ENCODE results near the gene CLDND1.

CLDND1 gene

DNA sequence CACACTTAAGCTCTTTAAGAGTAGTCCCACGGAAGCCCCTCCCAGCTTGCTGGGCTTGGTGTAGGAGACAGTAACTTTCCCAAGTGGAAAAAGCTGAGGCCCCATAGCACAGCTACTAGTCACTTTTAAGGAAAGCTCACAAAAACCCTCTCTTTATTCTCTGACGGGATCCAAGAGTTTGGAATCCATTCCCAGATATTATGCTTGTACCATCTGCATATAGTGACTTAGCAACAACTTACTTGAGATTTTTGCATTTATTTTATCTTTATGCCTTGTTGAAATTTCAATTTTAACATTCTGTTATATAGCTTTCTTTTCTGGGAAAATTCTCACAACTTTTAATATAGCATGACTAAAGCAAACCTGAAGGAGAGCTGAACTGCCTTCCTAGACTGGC lies 28.5 kb upstream of the CLDND1 start:
- no peak for DNase-seq

DNA sequence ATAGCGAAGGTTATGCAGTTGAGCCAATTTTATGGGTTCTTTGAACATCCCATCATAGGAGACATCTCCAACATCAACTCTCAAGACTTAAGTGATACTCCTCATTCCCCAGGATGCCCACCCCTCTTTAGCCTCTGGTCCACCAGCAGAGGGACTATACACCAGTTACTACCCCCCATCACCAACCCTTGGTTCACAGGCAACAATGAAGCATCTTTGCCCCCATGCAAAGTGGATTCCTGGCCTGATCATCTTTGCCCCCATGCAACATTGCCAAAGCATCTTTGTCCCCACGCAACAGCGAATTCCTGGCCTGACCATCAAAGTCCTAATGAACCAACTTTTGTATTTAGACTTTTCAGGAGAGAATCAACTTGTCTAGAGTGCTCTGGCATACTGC lies 28.1 kb upstream of the CLDND1 start:
- no peak for DNase-seq

DNA sequence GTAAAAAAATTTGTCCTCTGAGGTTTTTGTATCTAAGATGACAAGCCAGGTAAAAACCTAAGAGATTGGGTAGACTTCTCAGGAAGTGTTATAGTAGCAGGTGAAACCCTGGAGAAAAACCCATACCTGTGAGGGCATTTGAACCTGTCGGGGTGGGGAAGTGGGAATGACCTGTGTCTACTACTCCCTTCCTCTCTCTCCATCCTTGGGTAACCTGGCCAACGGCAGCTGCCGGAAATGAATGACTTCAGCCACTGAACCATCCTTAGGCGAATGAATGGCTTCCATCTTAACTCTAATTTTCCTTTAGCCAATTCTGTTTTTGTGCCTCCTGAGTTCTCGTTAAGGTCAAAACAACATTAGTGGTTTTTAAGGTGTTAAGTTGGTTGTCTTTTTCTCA lies 25.8 kb upstream of the CLDND1 start:
- no peak for DNase-seq

DNA sequence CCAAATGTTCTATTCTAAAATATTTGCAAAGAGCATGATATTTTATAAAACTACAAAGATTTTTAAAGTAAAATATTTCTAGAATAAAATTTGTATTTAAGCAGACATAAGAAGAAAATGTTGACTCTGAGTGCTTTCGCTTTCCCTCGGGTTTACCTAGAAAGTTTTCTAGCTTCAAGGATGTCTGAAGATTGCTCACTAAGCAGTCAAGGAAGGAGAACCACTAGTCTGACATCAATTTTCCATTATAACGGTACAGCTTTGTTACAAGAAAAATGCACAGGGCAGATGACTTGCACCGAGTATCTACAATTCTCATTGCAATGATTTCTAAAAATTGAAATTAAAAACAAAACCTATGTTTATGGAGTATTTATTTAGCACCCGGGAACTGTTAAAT lies 23.2 kb upstream of the CLDND1 start:
- no peak for DNase-seq

DNA sequence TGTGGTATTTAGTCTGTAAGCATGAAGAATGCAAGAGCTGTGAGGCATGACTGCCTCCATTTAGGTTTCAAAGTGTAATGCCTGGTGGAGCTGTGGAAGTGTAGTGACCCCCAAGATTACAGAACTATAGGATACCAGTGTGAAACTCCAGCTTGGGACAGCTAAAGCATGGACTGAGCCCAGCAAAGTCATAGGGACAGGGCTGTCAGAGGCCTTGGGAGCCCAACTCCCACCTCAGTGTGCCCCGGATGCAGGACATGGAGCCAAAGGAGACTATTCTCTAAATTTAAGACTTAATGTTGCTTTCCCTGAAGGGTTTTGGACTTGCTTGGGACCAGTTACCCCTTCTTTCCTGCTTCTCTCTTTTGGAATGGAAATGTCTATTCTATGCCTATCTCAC lies 19.9 kb upstream of the CLDND1 start:
- no peak for DNase-seq

DNA sequence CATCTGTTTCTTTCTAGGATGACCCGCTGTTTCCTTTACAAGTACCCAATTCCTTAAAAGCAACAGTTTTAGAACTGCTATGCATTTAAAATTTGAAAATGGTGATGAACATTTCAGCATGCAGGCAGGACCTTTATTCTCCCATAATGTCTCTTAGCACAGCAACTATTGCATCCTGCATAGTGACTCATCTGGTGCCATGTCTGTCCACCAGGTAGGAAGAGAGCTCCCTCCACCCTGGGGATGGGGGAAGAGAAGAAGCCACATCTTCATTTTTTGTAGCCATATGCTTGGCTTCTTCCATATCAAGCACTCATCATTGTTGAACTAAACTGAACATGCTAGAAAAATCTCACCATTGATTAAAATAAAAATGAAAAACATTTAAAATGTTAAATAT lies 19.0 kb upstream of the CLDND1 start:
- DNase-seq = no peak

DNA sequence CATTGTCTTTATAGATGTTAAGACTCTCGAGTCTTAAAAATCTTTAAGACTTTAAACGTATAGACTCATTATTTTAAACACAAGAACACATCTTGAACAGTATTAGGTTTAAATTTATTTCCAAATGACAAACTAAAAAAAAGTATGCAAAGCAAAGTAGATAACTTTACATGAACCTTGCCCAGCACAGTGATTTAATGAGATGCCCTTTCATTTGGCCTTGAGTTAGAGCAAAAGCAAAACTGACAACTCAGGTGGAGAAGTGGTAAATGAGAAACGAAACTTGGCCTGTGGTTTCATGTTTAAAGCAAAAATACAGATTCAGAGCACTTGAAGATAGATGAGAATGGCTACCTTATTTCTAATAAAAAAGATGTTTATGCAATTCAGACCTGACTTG lies 17.6 kb upstream of the CLDND1 start:
- no peak for DNase-seq

DNA sequence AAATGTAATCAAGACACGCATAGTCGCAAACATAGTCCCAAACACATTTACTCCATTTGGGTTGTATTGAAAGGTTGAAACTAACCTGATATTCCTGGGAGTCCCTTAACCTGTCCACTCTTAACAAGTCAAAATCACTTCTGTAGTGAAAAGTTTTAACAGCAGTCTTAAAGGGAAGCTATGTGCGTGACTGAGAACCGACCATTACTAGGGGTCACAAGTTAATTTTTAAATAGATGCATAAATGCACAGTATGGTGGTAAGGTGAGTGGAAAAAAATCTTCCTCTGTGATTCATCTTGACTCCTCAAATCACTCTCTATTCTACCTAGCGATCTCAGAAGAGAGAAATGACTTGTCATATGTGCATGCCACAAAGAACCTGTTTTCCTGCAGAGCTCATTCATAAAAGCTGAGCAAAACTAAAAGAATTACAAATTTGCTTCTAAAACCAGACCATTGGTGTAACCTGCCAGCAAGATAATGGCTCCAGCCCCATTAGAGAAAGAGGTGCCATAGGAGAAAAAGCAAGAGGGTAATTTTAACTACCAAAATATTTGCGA lies 13.8 kb upstream of the CLDND1 start:
- DNase-seq = no peak

DNA sequence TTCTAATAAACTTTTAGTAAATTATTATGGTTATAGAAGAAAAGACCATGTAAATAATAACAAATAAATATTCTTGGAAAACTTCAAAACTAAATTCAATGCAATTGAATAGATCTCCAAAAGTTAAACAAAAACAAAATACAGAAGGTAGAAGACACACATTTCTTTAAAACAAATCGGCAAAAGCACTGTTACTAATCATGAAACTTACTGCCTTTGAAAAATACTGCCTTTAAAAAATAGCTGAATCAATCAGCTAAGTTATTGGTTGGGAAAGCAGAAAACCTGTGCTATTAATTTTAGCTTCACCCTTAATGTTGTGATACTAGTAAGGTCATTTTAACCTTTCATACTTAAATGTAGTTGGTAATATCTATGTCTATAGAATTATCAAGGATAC lies 12.0 kb upstream of the CLDND1 start:
- DNase-seq = no peak

DNA sequence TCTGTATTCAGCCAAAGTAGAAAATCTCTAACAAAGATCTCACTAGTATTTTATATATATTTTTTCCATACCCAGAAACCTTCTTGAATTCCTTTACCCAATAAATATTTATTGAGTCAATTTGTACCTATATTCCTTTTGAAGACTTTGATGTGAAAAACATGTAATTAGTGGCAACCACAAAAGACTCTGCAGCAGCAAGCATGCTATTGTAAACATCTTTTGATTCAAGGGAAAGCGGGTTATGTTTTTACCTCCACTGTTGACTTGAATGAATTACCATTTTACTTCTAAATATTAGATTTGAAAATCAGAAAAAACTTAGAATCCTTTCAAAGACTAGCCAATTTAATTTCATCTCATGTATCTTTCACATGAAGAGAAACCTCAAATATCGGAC lies 11.5 kb upstream of the CLDND1 start:
- DNase-seq = no peak

DNA sequence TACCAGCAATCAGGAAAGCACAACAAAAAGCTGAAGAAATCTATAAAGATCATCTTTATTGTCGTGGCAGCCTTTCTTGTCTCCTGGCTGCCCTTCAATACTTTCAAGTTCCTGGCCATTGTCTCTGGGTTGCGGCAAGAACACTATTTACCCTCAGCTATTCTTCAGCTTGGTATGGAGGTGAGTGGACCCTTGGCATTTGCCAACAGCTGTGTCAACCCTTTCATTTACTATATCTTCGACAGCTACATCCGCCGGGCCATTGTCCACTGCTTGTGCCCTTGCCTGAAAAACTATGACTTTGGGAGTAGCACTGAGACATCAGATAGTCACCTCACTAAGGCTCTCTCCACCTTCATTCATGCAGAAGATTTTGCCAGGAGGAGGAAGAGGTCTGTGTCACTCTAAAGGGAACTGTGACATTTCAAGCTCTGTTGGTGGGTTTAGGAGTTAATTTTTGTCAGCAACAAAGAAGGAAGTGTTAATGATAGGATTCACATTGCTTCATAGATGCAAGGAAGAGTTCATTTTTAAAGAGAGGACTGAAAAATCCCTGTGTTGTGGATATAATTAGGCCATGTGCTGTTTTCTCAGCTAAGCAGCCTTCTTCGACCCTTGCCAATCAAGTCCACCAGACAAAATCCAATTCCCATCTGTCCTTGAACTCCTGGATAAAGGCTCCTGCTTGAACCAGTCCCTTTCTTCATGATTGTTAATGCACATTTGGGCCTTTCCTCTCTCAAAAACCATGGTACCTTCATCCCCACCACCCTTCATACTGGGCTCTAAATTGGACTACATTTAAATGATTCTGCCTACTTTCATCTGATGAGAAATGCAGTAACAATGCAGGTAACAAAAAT lies 10.2 kb upstream of the CLDND1 start:
- DNase-seq = no peak

DNA sequence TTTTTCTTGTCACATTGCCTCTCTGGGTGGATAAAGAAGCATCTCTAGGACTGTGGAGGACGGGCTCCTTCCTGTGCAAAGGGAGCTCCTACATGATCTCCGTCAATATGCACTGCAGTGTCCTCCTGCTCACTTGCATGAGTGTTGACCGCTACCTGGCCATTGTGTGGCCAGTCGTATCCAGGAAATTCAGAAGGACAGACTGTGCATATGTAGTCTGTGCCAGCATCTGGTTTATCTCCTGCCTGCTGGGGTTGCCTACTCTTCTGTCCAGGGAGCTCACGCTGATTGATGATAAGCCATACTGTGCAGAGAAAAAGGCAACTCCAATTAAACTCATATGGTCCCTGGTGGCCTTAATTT lies 9.6 kb upstream of the CLDND1 start:
- no peak for DNase-seq

DNA sequence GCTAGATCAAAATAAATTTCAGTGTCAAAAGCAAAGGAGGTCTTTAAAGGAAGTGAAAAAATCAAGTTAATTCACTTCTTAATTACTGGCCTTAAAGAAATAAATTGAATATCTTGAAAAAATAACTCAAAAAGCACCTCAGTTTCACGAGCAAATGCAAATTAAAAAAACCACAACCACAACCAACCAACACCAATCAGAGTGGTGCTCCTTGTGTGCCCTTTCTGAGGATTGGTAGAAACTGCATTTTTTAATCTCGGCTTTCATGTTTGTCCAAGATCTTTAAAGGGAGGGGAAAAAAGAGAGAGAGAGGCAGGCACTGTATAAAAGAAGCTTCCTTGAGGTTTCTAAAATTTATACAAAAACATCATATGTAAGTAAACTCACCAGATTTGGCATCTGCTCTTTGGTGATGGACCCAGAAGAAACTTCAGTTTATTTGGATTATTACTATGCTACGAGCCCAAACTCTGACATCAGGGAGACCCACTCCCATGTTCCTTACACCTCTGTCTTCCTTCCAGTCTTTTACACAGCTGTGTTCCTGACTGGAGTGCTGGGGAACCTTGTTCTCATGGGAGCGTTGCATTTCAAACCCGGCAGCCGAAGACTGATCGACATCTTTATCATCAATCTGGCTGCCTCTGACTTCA lies 9.0 kb upstream of the CLDND1 start, which contains the start of gene GPR15:
Gene GPR15, plus strand, starts transcription at position 357 of the 653 bp plus-strand sequence. Its CDS starts 56 bp downstream, at position 413.
- no peak for DNase-seq

DNA sequence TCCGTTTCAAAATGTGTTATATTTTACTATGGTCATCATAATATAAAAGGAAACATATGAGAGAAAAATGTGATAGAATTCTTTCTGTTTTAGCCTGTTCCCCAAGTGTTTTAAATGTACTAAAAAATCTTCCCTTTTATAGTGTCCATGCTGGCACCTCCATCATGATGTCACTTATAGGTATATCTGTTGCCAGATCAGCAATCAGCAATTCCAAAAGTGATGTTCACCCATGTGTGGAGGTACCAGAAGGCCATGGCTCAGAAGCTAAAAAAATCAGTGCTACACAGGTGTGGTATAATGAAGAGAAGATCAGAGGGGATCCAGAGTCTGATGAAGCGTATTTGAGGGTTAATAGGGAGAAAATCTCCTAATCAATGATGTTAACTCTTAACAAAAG lies 8.0 kb upstream of the CLDND1 start:
- DNase-seq = no peak

DNA sequence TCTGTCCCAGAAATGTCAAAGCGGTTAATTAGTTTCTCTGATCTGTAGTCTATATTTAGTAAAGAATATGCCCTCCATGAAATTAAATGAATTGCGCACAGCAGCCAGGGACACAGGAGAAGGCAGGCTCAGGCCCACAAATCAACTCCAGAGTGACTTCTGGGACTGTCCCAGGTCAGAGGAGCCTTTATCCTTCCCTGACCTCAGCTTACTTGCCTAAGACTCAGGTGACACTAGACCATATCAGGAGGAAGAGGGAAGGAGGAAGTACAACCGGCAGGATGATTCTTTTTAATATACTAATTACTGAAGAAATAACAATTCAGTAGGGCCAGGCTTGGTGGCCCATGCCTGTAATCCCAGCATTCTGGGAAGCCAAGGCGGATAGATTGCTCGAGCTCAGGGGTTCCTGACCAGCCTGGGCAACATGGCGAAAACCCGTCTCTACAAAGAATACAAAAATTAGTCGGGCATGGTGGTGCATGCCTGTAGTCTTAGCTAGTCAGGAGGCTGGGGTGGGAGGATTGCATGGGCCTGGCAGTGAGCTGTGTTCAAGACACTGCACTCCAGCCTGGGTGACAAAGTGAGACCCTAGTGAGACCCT lies 7.3 kb upstream of the CLDND1 start:
- DNase-seq = no peak

DNA sequence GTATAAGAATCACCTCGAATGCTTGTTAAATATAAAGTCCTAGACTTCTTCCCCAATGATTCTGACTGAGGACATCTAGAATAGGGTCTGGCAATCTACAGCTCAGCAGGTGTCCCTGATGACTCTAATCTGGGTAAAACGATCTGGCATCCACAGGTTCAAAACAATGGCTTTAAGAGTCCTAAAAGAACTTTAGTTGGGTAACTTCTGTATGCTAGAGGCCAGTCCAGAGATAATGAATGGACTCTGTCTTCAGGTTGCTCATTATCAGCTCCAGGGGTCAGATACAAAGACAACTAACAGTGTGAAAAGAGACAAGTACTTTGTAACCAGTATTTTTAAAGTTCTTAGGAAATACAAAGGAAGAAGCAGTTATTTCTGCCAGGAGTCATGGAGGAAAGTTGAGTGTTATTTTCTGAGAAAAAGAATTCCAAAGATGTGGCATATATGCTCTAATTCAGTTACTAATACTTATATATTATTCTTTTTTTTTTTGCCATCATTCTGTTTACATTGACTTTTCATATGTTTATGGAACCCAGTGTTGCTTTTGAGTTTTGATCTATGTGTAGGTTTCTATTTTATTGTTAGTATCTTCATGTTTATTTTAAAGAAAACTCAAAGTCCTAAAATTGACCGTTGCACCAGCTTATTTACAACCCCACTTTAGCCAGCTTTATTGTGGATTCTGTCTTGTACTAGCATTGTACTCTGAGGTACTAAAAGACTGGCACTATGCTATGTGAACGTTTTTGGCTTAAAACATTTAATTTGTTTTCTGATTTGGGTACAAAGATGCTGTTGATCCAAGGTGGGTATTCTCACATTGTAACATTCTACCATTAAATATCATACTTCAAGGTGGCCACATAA lies 6.0 kb upstream of the CLDND1 start:
- DNase-seq = no peak

DNA sequence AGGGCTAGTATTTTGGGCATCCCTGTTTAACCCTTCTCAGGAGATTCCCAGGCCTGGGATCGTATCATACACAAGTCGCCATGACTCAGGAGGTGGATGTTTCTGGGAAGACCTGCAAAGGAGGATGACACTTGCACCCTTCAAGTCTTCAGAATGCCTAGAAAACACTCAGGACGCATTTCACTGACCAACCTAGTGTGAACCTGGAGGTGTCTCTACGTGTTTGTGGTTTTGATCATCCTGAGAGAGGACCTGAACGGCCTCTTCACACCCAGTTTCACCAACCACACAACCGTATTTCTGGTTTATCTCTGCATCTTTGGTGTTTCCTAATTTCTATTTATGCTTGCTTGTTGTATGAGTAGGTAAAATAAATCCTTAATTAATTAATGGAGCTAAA lies 2.8 kb upstream of the CLDND1 start:
- DNase-seq = no peak

DNA sequence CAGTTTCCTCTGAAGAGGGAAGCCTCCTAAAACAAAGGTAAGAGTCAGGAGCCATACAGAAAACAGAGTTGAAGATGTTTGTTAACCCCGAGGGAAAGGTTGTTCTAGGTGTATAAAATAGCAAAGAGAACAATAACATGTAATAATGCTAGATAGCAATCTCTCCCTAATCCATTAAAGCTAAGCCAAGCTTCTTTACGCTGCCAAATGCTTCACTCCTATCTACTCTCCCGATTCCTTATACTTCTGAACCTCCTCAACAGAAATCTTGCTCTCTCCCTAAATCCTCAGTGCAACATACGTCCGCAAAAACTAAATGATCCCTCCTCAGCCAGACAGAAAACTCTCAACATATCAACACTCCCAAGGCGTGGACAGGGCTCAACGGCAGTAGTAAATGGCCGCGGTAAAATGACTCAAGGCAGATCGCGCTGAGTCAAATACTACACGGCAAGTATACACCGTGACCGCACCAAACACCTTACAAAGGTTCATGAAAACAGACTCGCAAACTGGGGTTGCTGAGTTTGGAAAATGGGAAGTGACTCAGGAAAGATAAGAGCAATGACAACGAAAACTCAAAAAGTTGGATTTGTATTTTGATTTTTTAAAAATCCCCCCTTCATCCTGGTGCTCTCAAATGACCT lies 682 bp downstream of the CLDND1 start:
- no peak for DNase-seq

DNA sequence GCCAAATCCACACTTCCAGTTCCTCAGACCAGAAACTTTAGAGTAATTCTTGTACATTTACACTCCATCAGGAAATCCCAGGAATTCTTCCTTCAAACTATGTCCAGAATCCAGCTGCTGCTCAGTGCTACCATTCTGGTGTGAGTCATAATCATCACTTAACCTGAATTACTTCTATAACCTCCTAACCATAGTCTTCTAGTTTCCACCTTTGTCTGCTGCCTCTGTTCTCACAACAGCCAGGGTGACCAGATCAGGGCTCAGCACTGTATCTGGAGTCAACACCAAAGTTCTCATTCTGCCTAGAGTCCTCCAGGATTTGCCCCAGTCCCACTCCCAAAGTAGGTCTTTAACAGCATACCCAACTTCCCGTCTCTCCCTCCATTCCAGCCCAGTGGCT lies 3.4 kb downstream of the CLDND1 start:
- DNase-seq = no peak

DNA sequence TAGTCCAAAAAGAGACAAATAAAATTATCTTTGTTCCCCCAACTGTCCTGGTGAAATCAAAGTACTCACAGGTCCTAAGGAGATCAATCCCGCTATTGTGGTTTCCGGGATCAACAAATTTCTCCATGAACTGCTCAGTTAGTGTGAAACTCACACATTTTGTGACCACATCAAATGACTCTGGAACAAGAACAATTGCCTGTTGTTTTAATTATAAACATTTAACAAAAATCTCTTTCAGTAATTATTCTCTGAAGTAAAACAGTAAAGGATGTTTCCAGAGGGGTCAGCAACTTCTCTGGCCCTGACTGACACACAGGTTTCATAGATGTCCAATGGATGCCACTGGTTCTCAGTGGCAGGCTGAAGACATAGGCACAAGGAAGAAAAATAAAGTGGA lies 3.9 kb downstream of the CLDND1 start:
- DNase-seq = no peak

DNA sequence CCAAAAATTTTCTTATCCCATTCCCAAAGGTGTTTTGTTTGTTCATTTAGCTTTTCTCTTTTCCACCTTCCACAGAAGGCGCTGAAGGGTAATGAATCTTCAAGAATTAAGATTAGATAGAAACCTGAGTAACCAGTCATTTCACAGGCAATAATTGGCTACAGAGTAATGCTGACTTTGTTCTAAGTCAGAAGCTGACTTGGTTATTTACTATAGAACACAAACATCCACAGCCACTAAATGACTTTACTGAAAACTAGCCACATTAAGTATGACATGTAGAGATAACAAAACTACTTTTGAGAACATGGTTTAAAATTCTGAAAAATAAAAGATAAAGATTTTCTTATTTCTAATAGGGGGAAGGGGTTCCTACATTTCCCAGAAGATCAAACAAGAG lies 7.8 kb downstream of the CLDND1 start:
- no peak for DNase-seq

DNA sequence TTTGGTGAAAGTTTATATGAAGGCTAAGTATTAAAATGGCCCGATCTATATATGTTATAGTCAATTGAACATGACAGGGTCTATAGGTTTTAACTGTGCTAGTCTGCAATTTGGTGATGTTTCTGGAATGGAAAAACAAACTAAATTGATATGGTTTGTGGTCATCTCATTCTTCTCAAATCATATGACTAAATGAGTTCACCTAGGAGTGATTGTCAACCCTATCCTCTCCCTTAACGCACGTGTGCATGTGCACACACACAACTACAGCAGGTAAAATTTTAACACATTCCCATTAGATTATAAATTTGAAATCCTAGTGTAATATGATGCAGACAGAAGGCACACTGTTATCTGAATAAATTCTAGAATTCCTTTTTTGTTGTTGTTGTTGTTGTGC lies 9.0 kb downstream of the CLDND1 start:
- DNase-seq = no peak
